Femur (tissue), 1 donor: Measurements from ENCODE around the gene APBA2.
"Not testable (repeated sequence)": the region's sequence is repeated elsewhere in the genome, so short reads cannot be mapped to it uniquely, and the experiment has no call there.

Experiments
- DNase-seq: peaks from one replicate; pipeline ENCODE4 v3.0.0-alpha.2; 2017

APBA2 gene

GRCh38 chr15:29143293-29143692 lies 257.5 kb downstream of the APBA2 start:
- no peak for DNase-seq

- no peak for DNase-seq
Measured at GRCh38 chr15:29143909-29144635, 258.3 kb downstream of the APBA2 start.

DNA sequence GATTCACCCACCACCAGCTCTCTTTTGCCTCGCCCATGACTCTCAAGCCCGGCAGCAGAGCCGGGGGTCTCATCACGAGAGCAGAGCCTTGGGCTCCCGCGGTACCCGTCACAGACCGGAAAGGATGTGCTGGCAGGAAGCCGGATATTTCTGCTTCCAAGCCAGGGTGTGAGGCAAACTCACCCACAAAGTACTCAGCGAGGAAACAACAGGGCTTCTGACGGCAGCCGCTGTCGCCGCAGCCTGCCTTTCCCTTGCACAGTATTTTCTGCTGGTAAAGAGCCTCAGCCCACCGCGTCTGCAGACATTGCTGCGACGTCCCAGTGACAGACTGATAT lies 263.9 kb downstream of the APBA2 start:
- DNase-seq = no peak

GRCh38 chr15:29150515-29151483 lies 265.0 kb downstream of the APBA2 start:
- no peak for DNase-seq

DNA sequence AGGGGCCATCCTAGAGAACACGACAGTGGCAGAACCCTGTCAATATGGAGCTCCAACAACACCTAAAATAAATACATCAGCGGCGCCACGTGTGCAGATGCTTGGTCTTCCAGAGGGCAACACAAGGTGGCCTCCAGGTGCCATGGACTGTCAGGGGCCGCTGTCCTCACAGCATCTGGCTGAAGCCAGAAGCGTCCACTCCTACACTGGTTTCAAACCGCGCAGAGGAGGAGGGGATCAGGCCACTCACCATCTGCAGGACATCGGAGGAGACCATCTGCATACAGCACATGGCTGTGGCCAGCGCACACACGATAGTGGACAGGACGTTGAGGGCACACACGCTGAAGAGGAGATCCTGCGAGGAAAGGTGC lies 265.7 kb downstream of the APBA2 start:
- no peak for DNase-seq

DNA sequence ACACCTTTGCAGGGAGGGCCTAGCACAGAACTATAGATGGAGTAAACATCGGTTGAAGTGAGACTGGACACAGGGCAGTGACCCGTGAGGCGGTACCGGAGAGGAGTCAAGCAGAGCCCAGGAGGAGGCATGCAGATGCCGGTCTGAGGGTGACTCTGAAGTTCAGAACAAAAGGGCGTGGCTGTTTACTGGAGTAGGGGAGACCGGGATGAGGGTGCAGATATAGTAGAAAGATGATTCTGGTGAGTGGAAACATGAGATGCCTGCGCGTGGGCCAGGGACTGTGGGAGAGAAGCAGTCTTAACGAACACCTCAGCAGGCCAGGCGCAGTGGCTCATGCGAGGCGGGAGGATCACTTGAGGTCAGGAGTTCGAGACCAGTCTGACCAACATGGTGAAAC lies 270.7 kb downstream of the APBA2 start:
- DNase-seq = no peak

DNA sequence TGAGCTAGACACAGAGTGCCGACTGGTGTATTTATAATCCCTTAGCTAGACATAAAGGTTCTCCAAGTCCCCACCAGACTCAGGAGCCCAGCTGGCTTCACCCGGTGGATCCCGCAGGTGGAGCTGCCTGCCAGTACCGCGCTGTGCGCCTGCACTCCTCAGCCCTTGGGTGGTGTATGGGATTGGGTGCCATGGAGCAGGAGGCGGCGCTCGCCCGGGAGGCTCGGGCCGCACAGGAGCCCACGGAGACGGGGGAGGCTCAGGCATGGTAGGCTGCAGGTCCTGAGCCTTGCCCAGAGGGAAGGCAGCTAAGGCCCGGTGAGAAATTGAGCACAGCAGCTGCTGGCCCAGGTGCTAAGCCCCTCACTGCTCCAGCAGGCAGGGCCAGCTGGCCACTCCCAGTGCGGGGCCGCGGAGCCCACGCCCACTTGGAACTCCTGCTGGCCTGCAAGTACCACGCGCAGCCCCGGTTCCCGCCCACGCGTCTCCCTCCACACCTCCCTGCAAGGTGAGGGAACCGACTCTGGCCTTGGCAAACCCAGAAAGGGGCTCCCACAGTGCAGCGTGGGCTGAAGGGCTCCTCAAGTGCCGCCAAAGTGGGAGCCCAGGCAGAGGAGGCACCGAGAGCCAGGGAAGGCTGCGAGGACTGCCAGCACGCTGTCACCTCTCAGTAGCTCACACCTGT lies 274.1 kb downstream of the APBA2 start:
- DNase-seq = no peak

DNA sequence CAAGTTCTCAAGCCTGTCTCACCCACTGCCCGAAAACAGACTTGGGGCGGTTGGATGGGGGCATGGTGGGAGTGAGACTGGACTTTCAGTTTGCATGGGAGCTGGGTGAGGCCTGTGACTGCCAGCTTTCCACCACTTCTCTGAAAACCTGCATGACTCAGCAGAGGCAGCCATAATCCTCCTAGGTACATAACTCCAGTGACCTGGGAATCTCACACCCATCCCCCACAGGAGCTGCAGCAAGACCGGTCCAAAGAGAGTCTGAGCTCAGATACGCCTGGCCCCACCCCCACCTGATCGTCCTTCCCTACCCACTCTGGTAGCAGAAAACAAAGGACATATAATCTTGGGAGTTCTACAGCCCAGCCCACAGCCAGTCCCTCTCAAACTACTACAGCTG lies 276.6 kb downstream of the APBA2 start:
- no peak for DNase-seq

DNA sequence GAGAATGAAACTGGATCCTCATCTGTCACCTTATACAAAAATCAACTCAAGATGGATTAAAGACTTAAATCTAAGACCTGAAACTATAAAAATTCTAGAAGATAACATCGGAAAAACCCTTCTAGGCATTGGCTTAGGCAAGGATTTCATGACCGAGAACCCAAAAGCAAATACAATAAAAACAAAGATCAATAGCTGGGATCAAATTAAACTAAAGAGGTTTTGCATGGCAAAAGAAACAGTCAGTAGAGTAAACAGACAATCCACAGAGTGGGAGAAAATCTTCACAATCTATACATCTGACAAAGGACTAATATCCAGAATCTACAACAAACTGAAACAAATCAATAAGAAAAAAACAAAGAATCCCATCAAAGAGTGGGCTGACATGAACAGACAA lies 281.3 kb downstream of the APBA2 start:
- not testable (repeated sequence) for DNase-seq
